Left ventricle myocardium inferior (tissue), 1 donor: Measurements from ENCODE around the gene PNRC2. TPM values are rescaled to one million over a fixed set of nuclear protein-coding genes. Genes with fewer than 3 reads are reported as not detected.
A peak's percentile ranks its signal among the peaks of the same experiment; 100 is the strongest.

Experiments
- DNase-seq: peaks from one replicate; pipeline ENCODE4 v3.0.0-alpha.2; 2020
- H3K27ac ChIP-seq: fragments of 200-600 bp; replicated peaks from 2 replicates; pipeline ENCODE4 v1.8.0; 2021
- H3K27me3 ChIP-seq: fragments of 200-600 bp; 2 replicates; pipeline ENCODE4 v1.8.0; 2021; ENCODE audit warnings: low read depth
- H3K36me3 ChIP-seq: fragments of 200-600 bp; 2 replicates; pipeline ENCODE4 v1.8.0; 2021
- H3K4me1 ChIP-seq: fragments of 200-600 bp; 2 replicates; pipeline ENCODE4 v1.8.0; 2021
- H3K4me3 ChIP-seq: fragments of 200-600 bp; 2 replicates; pipeline ENCODE4 v1.8.0; 2021; ENCODE audit warnings: mild to moderate bottlenecking, moderate library complexity
- H3K9me3 ChIP-seq: fragments of 200-600 bp; replicated peaks from 2 replicates; pipeline ENCODE4 v1.8.0; 2021
- intact Hi-C: fragments of 100-400 bp; cut with micrococcal nuclease; formaldehyde crosslinking; loops from one replicate; pipeline ENCODE4 v1.11.0; 2022
- total RNA-seq: library from RNA; stranded (reverse); fragmentation: NEBNext Ultra II Directional; extraction: Animal tissue kit (Norgen Biotek cat#: 25700); gene quantifications from one replicate; pipeline ENCODE4 v1.2.1, GENCODE V29; 2021
- TF ChIP-seq, protein P1 (sequence below): fragments of 200-600 bp; IDR thresholded peaks from 2 replicates; pipeline ENCODE4 v1.8.0; 2021; ENCODE audit warnings: antibody characterized with exemption, mild to moderate bottlenecking, borderline replicate concordance
- donor health status: DM: no; HTN: yes; CAD: no; lungs with severe emphysema.

Gene PNRC2
- total RNA-seq, 1 donor from 2014 or later: 92.3 TPM

DNA sequence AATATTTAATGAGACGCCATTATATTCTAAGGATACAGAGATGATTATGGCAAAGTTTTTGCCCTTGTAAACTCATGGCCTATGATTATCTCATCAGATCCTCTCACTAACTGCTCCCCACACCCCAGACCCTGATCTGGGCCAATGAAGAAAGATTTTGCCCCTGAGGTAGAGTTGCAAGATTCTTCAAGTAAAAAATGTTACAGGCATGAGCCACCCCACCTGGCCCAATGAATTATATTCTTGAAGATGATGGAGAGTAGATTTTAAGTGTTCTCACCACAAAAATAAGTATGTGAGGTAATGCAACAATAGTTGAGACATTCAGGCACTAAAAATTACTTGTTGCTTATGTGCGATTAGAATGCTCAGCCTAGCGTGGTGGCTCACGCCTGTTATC is 44.7 kb upstream of the PNRC2 start:
- peaks cover 10% of the 10 kb centered on the region for H3K27me3 ChIP-seq
- H3K4me3 ChIP-seq: no peak overlapping the region
- H3K9me3 ChIP-seq: no peaks in the 10 kb centered on the region
- DNase-seq: no peak
- TF ChIP-seq, protein P1, sequence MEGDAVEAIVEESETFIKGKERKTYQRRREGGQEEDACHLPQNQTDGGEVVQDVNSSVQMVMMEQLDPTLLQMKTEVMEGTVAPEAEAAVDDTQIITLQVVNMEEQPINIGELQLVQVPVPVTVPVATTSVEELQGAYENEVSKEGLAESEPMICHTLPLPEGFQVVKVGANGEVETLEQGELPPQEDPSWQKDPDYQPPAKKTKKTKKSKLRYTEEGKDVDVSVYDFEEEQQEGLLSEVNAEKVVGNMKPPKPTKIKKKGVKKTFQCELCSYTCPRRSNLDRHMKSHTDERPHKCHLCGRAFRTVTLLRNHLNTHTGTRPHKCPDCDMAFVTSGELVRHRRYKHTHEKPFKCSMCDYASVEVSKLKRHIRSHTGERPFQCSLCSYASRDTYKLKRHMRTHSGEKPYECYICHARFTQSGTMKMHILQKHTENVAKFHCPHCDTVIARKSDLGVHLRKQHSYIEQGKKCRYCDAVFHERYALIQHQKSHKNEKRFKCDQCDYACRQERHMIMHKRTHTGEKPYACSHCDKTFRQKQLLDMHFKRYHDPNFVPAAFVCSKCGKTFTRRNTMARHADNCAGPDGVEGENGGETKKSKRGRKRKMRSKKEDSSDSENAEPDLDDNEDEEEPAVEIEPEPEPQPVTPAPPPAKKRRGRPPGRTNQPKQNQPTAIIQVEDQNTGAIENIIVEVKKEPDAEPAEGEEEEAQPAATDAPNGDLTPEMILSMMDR: no peak
- intact Hi-C loops: no loop called here
- H3K36me3 ChIP-seq: no peaks in the 10 kb centered on the region
- H3K27ac ChIP-seq: no peak overlapping the region
- no peaks in the 10 kb centered on the region for H3K4me1 ChIP-seq

DNA sequence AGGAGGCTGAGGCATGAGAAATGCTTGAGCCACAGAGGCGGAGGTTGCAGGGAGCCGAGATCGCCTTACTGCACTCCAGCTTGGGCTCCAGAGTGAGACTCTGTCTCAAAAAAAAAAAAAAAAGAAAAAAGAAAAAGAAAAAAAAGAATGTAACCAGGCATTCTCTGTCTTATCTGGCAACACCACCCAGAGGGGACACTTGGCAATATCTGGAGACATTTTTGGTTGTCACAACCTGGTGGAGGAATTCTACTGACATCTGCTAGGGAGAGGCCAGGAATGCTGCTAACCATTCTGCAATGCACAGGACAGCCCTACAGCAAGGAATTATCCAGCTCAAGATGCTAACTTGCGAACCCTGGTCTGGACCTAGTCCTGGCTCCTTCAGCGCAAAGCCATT is 44.2 kb upstream of the PNRC2 start:
- Histone ChIP-seq H3K9me3 (no peaks in the 10 kb centered on the region), H3K27me3 (peaks cover 6% of the 10 kb centered on the region), H3K4me3 (no peak overlapping the region), H3K36me3 (no peaks in the 10 kb centered on the region), H3K27ac (no peak overlapping the region), H3K4me1 (peaks cover 3% of the 10 kb centered on the region)
- TF ChIP-seq, protein P1: no peak
- intact Hi-C loops: no loop called here
- DNase-seq: no peak

DNA sequence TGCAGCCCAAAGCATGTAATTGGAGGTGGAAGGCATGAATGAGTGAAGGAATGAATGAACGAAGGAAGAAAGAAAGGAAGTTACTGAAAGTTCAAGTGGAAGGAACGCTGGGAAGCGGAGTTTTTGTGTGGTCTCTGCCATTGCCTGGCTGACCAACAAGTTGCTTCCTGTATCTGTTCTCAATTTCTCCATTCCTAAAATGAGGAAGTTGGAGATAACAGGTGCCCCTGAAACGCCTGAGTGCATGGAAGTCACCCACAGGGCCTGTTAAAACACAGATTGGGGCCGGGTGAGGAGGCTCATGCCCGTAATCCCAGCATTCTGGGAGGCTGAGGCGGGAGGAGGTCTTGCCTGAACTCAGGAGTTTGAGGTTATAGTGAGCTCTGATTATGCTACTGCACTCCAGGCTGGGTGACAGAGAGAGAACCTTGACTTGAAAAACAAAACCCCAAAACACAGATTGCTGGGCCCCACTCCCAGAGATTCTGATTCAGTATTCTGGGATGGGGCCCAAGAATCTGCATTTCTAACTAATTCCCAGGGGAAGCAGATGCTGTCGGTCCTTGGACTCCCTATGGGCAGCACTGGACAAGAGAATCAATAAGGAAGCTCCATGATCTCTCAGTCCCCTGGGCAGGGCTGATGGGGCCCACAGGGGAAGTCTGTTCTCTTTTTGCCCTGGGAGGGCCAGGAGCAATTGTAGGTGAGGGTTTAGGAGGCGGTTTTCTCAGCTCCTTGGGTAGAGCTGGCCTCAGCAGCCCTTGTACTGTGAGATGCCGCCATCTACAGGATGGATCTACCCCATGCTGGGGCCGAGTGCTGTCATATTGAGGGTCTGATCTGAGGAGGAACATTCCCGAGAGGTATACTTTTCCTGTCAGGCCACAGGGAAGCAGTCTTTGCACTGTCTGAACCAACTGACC is 43.2 kb upstream of the PNRC2 start:
- Histone ChIP-seq H3K4me1 (peaks cover 13% of the 10 kb centered on the region), H3K4me3 (no peak overlapping the region), H3K9me3 (no peaks in the 10 kb centered on the region), H3K27me3 (peaks cover 3% of the 10 kb centered on the region), H3K27ac (peak overlapping the region; percentile 30), H3K36me3 (no peaks in the 10 kb centered on the region)
- DNase-seq: peak; percentile 47
- TF ChIP-seq, protein P1: peak; percentile 72
- intact Hi-C loops: no loop called here

DNA sequence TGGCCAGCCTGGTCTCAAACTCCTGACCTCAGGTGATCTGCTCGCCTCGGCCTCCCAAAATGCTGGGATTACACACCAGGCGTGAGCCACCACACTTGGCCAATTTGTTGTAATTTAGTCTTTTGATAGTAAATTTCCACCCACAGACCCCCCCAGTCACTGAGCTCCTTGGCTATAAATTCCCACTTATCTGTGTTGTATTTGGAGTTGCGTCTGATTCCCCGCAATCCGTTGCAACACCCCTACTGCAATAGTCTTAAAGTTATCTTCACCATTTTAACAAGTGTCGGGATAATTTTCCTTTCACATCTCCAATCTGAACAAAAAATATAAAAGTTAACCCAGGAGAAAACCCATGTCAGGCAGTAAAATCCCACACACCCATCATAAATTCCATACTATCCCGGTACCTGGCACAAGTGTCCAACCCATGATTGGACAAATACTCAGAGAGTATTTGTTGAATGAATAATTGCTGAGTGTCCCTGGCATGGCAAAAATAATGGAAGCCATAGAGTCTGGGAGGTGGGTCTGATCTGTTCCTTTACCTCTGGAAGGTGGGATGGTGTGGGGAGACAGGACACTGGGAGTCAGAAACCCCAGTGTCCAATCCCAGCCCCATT is 37.2 kb upstream of the PNRC2 start:
- no peak overlapping the region for H3K27ac ChIP-seq
- TF ChIP-seq, protein P1: no peak
- peaks cover 20% of the 10 kb centered on the region for H3K4me1 ChIP-seq
- DNase-seq: no peak
- no peaks in the 10 kb centered on the region for H3K36me3 ChIP-seq
- intact Hi-C loops: no loop called here
- H3K4me3 ChIP-seq: no peak overlapping the region
- H3K27me3 ChIP-seq: no peaks in the 10 kb centered on the region
- H3K9me3 ChIP-seq: no peaks in the 10 kb centered on the region

DNA sequence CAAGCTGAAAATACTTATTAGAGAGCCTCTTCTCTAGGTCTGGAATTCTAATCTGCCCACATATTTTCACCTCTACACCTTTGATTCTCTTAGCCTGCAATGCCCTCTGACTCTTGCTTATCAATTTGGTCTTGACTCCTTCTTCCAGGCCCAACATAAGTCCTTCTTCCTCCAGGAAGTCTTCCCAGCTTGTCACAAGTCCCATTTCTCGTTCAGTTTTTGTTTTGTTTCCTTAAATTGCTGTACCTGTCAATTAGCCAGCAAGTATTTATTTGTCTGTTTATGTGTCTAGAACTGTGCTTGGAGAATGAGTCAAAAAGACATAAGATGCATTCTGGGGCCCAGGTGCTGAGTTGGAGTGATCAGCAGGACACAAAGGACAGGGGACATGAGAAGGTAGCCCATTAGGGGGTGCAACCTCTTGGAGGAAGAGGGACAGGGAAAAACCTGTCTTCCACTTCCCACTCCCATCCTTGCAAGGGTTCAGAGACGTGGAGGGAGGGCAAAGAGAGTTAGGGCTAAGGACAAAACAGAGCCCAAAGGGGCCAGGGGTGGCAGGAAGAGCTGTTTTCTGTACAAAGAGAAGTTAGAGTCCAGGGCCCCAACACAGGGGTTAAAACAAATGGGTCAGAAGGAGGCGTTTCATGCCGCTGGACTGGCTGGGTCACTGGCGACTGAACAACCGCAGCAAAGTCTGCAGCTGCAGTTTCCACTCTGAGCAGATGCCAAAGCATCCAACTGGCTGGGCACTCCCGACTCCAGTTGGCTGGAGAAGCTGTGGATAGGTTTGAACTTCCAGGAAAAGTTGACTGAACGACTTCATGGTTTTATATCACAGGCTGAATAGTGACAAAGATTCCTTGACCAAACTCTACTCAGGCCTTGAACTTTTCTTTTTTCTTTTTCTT is 35.8 kb upstream of the PNRC2 start:
- Histone ChIP-seq H3K36me3 (no peaks in the 10 kb centered on the region), H3K27me3 (no peaks in the 10 kb centered on the region), H3K4me3 (no peak overlapping the region), H3K9me3 (no peaks in the 10 kb centered on the region), H3K4me1 (peaks cover 20% of the 10 kb centered on the region), H3K27ac (no peak overlapping the region)
- intact Hi-C loops: no loop called here
- no peak for DNase-seq
- TF ChIP-seq, protein P1: no peak
